Sigmoid colon (tissue), 4 donors: ENCODE data around the gene KIF7.

Experiments used
- POLR2A ChIP-seq, 2 donors: fragments of 450-650 bp; IDR thresholded peaks; one replicate each; pipeline ENCODE4 v1.6.1; 2016; ENCODE audit warnings: antibody characterized with exemption in 2 of 2, mild to moderate bottlenecking in 2 of 2, moderate library complexity in 2 of 2
- POLR2AphosphoS5 ChIP-seq, 4 donors: sonication (generic); formaldehyde crosslinking; IDR thresholded peaks; one replicate each; pipeline ENCODE4 v1.6.1; 2017; ENCODE audit warnings: antibody characterized with exemption in 4 of 4
- TF ChIP-seq, protein P1 (sequence below), 4 experiments: fragments of 450-650 bp in 3 of 4; fragments of 200-600 bp in 1 of 4; IDR thresholded peaks; one replicate each; pipeline ENCODE4 v1.5.1; 2016 to 2019; ENCODE audit warnings: antibody characterized with exemption in 4 of 4, mild to moderate bottlenecking in 3 of 4, moderate library complexity in 2 of 4

DNA sequence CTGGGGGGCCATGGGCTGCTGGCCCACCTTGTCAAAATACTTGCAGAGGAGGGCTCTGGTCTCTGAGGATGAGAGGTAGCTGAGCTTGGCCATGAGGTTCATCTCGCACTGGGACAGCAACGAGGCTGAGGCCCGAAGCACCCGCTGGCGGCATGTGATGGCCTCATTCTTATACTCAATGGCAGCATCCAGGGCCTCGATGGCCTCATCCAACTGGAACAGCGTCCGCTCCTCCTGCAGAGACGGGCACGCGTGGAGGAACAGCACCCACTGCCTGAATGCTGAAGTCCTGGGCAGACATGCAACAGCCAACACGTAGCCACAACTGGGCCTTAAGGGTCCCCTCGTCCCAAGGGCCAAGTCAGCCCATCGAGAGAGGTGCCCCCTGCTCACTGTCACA, 25.0 kb downstream of the KIF7 start:
- TF ChIP-seq POLR2AphosphoS5 (IDR thresholded peaks at IDR 0.05): no peak
- TF ChIP-seq, protein P1, sequence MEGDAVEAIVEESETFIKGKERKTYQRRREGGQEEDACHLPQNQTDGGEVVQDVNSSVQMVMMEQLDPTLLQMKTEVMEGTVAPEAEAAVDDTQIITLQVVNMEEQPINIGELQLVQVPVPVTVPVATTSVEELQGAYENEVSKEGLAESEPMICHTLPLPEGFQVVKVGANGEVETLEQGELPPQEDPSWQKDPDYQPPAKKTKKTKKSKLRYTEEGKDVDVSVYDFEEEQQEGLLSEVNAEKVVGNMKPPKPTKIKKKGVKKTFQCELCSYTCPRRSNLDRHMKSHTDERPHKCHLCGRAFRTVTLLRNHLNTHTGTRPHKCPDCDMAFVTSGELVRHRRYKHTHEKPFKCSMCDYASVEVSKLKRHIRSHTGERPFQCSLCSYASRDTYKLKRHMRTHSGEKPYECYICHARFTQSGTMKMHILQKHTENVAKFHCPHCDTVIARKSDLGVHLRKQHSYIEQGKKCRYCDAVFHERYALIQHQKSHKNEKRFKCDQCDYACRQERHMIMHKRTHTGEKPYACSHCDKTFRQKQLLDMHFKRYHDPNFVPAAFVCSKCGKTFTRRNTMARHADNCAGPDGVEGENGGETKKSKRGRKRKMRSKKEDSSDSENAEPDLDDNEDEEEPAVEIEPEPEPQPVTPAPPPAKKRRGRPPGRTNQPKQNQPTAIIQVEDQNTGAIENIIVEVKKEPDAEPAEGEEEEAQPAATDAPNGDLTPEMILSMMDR (IDR thresholded peaks at IDR 0.05): no peak
- no peak for TF ChIP-seq POLR2A (IDR thresholded peaks at IDR 0.05)
